OCI-LY7 (cell line): Measurements from ENCODE around the gene FITM2. TPM values are rescaled to one million over a fixed set of nuclear protein-coding genes. Genes with fewer than 3 reads are reported as not detected.

Experiments used
- BruUV-seq: library from RNA; stranded (reverse); fragments of 400-500 nt; replicated peaks from 2 replicates; lab custom pipeline; 2021; lab: Mats Ljungman, UMichigan
- CTCF ChIA-PET: fragments of 300-600 bp; sonication (Branson Sonifier 250); formaldehyde crosslinking; loops from one replicate; lab custom pipeline; 2022; ENCODE audit warnings: antibody characterized with exemption; ENCODE audit not compliant: unreplicated experiment; lab: Charles Lee
- POLR2A ChIA-PET: fragments of 300-600 bp; sonication (Branson Sonifier 250); formaldehyde crosslinking; loops from one replicate; lab custom pipeline; 2022; ENCODE audit warnings: antibody characterized with exemption; lab: Charles Lee
- DNase-seq: peaks from one replicate; pipeline ENCODE4 v3.0.0-alpha.2; 2015; ENCODE audit warnings: low spot score
- H2AFZ ChIP-seq: fragments of 200-600 bp; sonication (generic), shearing (Covaris generic); 2 replicates; pipeline ENCODE4 v1.6.1; 2014; ENCODE audit warnings: mild to moderate bottlenecking, antibody characterized with exemption, low read length, moderate library complexity
- H3K27ac ChIP-seq: fragments of 200-600 bp; sonication (generic); 2 replicates; pipeline ENCODE4 v1.5.1; 2014; ENCODE audit warnings: mixed run types, low read depth, mild to moderate bottlenecking, moderate library complexity, low read length, inconsistent platforms; ENCODE audit not compliant: poor library complexity, severe bottlenecking
- H3K36me3 ChIP-seq: fragments of 200-600 bp; sonication (generic); 2 replicates; pipeline ENCODE4 v1.6.1; 2014; ENCODE audit warnings: mild to moderate bottlenecking, antibody characterized with exemption, low read length, moderate library complexity, mixed read lengths; ENCODE audit not compliant: insufficient read depth
- H3K4me1 ChIP-seq: fragments of 200-600 bp; sonication (generic); 2 replicates; pipeline ENCODE4 v1.5.1; 2014; ENCODE audit warnings: mild to moderate bottlenecking, low read length; ENCODE audit not compliant: insufficient read depth, poor library complexity, severe bottlenecking
- H3K4me2 ChIP-seq: fragments of 200-600 bp; sonication (generic); 2 replicates; pipeline ENCODE4 v1.6.1; 2014; ENCODE audit warnings: mild to moderate bottlenecking, low read length
- H3K4me3 ChIP-seq: fragments of 200-600 bp; sonication (generic); 2 replicates; pipeline ENCODE4 v1.5.1; 2014; ENCODE audit warnings: mild to moderate bottlenecking, low read depth, low read length; ENCODE audit not compliant: poor library complexity, severe bottlenecking
- H3K79me2 ChIP-seq: fragments of 200-600 bp; sonication (generic); 2 replicates; pipeline ENCODE4 v1.6.1; 2016; ENCODE audit warnings: low read depth, mild to moderate bottlenecking, low read length, moderate library complexity, mixed read lengths; ENCODE audit not compliant: insufficient read depth
- H3K9me2 ChIP-seq: fragments of 200-600 bp; sonication (generic); 2 replicates; pipeline ENCODE4 v1.6.1; 2016; ENCODE audit warnings: mild to moderate bottlenecking, low read length, mixed read lengths; ENCODE audit not compliant: insufficient read depth
- H3K9me3 ChIP-seq: fragments of 200-600 bp; sonication (generic); 2 replicates; pipeline ENCODE4 v1.6.1; 2014; ENCODE audit warnings: mild to moderate bottlenecking, mixed run types, low read length, mixed read lengths
- H4K20me1 ChIP-seq: fragments of 200-600 bp; sonication (generic); 2 replicates; pipeline ENCODE4 v1.6.1; 2014; ENCODE audit warnings: mild to moderate bottlenecking, antibody characterized with exemption, low read length, moderate library complexity, mixed read lengths; ENCODE audit not compliant: insufficient read depth
- CTCF ChIP-seq: fragments of 200-600 bp; sonication (generic); conservative IDR thresholded peaks from 2 replicates; pipeline ENCODE4 v1.5.1; 2014; ENCODE audit warnings: mild to moderate bottlenecking, antibody characterized with exemption, low read length, moderate library complexity, mixed read lengths
- EZH2phosphoT487 ChIP-seq: fragments of 200-600 bp; sonication (generic); IDR thresholded peaks from 2 replicates; pipeline ENCODE4 v1.6.1; 2018; ENCODE audit warnings: low read depth, borderline replicate concordance, mild to moderate bottlenecking, mixed run types, antibody characterized with exemption, low read length, moderate library complexity, mixed read lengths
- intact Hi-C: fragments of 100-400 bp; cut with micrococcal nuclease; formaldehyde crosslinking; loops from one replicate; pipeline ENCODE4 v1.10.0; 2022; ENCODE audit not compliant: unreplicated experiment
- total RNA-seq, 2 experiments: library from RNA; depleted of rRNA in 1 of 2; stranded (reverse); fragments of >200 nt in 1 of 2; shearing (Covaris generic) in 1 of 2; gene quantifications; 2 replicates each; pipeline ENCODE4 v1.2.3, GENCODE V29; 2014 to 2022

FITM2 gene
- total RNA-seq, 2 experiments from 2014 or later, result 1.7 to 2.4 TPM

DNA sequence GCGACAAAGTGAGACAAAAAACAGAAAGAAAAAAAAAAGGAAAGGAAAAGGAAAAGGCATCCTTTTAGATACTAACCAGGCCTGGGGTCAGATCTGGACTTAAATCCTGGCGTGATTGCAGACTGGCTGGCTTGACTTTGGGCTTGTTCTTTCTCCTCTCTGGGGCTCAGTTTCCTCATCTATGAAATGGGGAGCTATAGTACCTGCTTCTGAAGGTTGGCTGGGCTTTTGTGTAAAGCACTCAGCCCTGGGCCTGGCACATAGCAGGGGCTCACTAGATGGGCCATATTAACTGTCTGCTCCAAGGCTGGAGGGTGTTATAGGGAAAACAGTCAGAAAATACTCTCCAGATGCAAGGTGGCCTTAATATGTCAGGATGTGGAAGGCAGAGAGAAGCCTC lies 24.7 kb upstream of the FITM2 start:
- intact Hi-C loops, result no loop called here
- H4K20me1 ChIP-seq, result no peaks in the 10 kb centered on the region
- POLR2A ChIA-PET, result no interaction called here
- no peaks in the 10 kb centered on the region for H3K79me2 ChIP-seq
- no peak for DNase-seq
- BruUV-seq, result no TSS peak
- H3K4me2 ChIP-seq, result no peak overlapping the region
- no peaks in the 10 kb centered on the region for H3K4me1 ChIP-seq
- TF ChIP-seq EZH2phosphoT487 (no peak), CTCF (no peak)
- no peak overlapping the region for H3K27ac ChIP-seq
- no peak overlapping the region for H3K4me3 ChIP-seq
- H3K9me2 ChIP-seq, result no peaks in the 10 kb centered on the region
- H3K9me3 ChIP-seq, result no peaks in the 10 kb centered on the region
- CTCF ChIA-PET, result no interaction called here
- H2AFZ ChIP-seq, result no peak overlapping the region
- no peaks in the 10 kb centered on the region for H3K36me3 ChIP-seq

GRCh38 chr20:44334709-44335108 lies 23.7 kb upstream of the FITM2 start:
- DNase-seq, result no peak
- no peak overlapping the region for H3K27ac ChIP-seq
- TF ChIP-seq EZH2phosphoT487 (no peak), CTCF (no peak)
- no peak overlapping the region for H3K4me2 ChIP-seq
- H3K36me3 ChIP-seq, result no peaks in the 10 kb centered on the region
- no peak overlapping the region for H3K4me3 ChIP-seq
- no peaks in the 10 kb centered on the region for H3K4me1 ChIP-seq
- H3K9me3 ChIP-seq, result no peaks in the 10 kb centered on the region
- no TSS peak for BruUV-seq
- no peaks in the 10 kb centered on the region for H4K20me1 ChIP-seq
- no peaks in the 10 kb centered on the region for H3K79me2 ChIP-seq
- intact Hi-C loops, result no loop called here
- ChIA-PET CTCF (no interaction called here), POLR2A (no interaction called here)
- no peak overlapping the region for H2AFZ ChIP-seq
- H3K9me2 ChIP-seq, result no peaks in the 10 kb centered on the region

GRCh38 chr20:44334306-44334705 lies 23.3 kb upstream of the FITM2 start:
- H3K27ac ChIP-seq, result no peak overlapping the region
- CTCF ChIA-PET, result no interaction called here
- no peak for DNase-seq
- H3K4me3 ChIP-seq, result no peak overlapping the region
- H3K4me2 ChIP-seq, result no peak overlapping the region
- H3K9me3 ChIP-seq, result no peaks in the 10 kb centered on the region
- H3K9me2 ChIP-seq, result no peaks in the 10 kb centered on the region
- POLR2A ChIA-PET, result no interaction called here
- BruUV-seq, result no TSS peak
- no peaks in the 10 kb centered on the region for H3K4me1 ChIP-seq
- intact Hi-C loops, result no loop called here
- no peaks in the 10 kb centered on the region for H3K79me2 ChIP-seq
- H3K36me3 ChIP-seq, result no peaks in the 10 kb centered on the region
- TF ChIP-seq CTCF (no peak), EZH2phosphoT487 (no peak)
- H4K20me1 ChIP-seq, result no peaks in the 10 kb centered on the region
- no peak overlapping the region for H2AFZ ChIP-seq
